Vagina (tissue), 2 donors: ENCODE results near the gene FAM171A1. TPM values are rescaled to one million over a fixed set of nuclear protein-coding genes. Genes with fewer than 3 reads are reported as not detected.
"Not testable (repeated sequence)": the region's sequence is repeated elsewhere in the genome, so short reads cannot be mapped to it uniquely, and the experiment has no call there.

ENCODE experiments used
- DNase-seq, 2 donors: peaks; one replicate each; pipeline ENCODE4 v3.0.0-alpha.2; 2017; ENCODE audit errors: extremely low spot score in 2 of 2
- H3K27ac ChIP-seq: fragments of 200-600 bp; sonication (generic); one replicate; pipeline ENCODE4 v1.5.1; 2019
- H3K27me3 ChIP-seq: fragments of 200-600 bp; sonication (generic); one replicate; pipeline ENCODE4 v1.5.1; 2019
- H3K36me3 ChIP-seq, 2 donors: fragments of 200-600 bp; sonication (generic); one replicate each; pipeline ENCODE4 v1.5.1; 2017 to 2019
- H3K4me1 ChIP-seq: fragments of 200-600 bp; sonication (generic); one replicate; pipeline ENCODE4 v1.5.1; 2019
- H3K4me3 ChIP-seq, 2 donors: fragments of 200-600 bp; sonication (generic); 1 replicate in 1 of 2; 2 replicates in 1 of 2; pipeline ENCODE4 v1.5.1; 2016 to 2019
- H3K9me3 ChIP-seq: fragments of 200-600 bp; sonication (generic); one replicate; pipeline ENCODE4 v1.5.1; 2019
- CTCF ChIP-seq, 3 experiments: fragments of 450-650 bp in 2 of 3; fragments of 200-600 bp in 1 of 3; sonication (generic) in 1 of 3; IDR thresholded peaks; one replicate each; pipeline ENCODE4 v1.5.1; 2017 to 2019; ENCODE audit warnings: antibody characterized with exemption in 3 of 3, mild to moderate bottlenecking in 2 of 3, moderate library complexity in 2 of 3
- POLR2A ChIP-seq, 2 donors: fragments of 450-650 bp; IDR thresholded peaks; one replicate each; pipeline ENCODE4 v1.6.1; 2017; ENCODE audit warnings: antibody characterized with exemption in 2 of 2, mild to moderate bottlenecking in 2 of 2, moderate library complexity in 2 of 2
- POLR2AphosphoS5 ChIP-seq, 2 donors: sonication (generic); formaldehyde crosslinking; IDR thresholded peaks; one replicate each; pipeline ENCODE4 v1.9.0; 2017; ENCODE audit warnings: antibody characterized with exemption in 2 of 2, mild to moderate bottlenecking in 2 of 2, low read depth in 1 of 2; ENCODE audit not compliant: insufficient read depth in 1 of 2
- intact Hi-C: fragments of 100-400 bp; cut with DNase I; formaldehyde crosslinking; loops from one replicate; pipeline ENCODE4 v1.15.1; 2023
- total RNA-seq: library from RNA; depleted of rRNA; stranded (reverse); fragments of >200 nt; gene quantifications from one replicate; pipeline ENCODE4 v1.2.3, GENCODE V29; 2016

The FAM171A1 gene
- total RNA-seq, 1 donor from 2014 or later: 8.6 TPM

GRCh38 chr10:15336211-15336610 is 34.9 kb downstream of the FAM171A1 start:
- intact Hi-C loops: no loop called here
- H3K4me1 ChIP-seq: no peaks in the 10 kb centered on the region
- H3K4me3 ChIP-seq: no peak overlapping the region

GRCh38 chr10:15335508-15335907 is 35.6 kb downstream of the FAM171A1 start:
- H3K4me3 ChIP-seq: no peak overlapping the region
- no peaks in the 10 kb centered on the region for H3K9me3 ChIP-seq
- no peak for DNase-seq
- no peak overlapping the region for H3K27ac ChIP-seq
- no peaks in the 10 kb centered on the region for H3K27me3 ChIP-seq
- no peaks in the 10 kb centered on the region for H3K4me1 ChIP-seq
- TF ChIP-seq CTCF (IDR thresholded peaks at IDR 0.05) (no peak), POLR2A (IDR thresholded peaks at IDR 0.05) (no peak), POLR2AphosphoS5 (IDR thresholded peaks at IDR 0.05; ENCODE audit: insufficient read depth in 1 of 2, low read depth in 1 of 2) (no peak)
- intact Hi-C loops: no loop called here
- no peaks in the 10 kb centered on the region for H3K36me3 ChIP-seq

More at GRCh38 chr10:15336211-15336610, 34.9 kb downstream of the FAM171A1 start:
- Histone ChIP-seq H3K27me3 (no peaks in the 10 kb centered on the region), H3K36me3 (no peaks in the 10 kb centered on the region), H3K27ac (no peak overlapping the region), H3K9me3 (no peaks in the 10 kb centered on the region)
- TF ChIP-seq POLR2A (IDR thresholded peaks at IDR 0.05) (no peak), POLR2AphosphoS5 (IDR thresholded peaks at IDR 0.05; ENCODE audit: insufficient read depth in 1 of 2, low read depth in 1 of 2) (no peak), CTCF (IDR thresholded peaks at IDR 0.05) (no peak)
- no peak for DNase-seq

DNA sequence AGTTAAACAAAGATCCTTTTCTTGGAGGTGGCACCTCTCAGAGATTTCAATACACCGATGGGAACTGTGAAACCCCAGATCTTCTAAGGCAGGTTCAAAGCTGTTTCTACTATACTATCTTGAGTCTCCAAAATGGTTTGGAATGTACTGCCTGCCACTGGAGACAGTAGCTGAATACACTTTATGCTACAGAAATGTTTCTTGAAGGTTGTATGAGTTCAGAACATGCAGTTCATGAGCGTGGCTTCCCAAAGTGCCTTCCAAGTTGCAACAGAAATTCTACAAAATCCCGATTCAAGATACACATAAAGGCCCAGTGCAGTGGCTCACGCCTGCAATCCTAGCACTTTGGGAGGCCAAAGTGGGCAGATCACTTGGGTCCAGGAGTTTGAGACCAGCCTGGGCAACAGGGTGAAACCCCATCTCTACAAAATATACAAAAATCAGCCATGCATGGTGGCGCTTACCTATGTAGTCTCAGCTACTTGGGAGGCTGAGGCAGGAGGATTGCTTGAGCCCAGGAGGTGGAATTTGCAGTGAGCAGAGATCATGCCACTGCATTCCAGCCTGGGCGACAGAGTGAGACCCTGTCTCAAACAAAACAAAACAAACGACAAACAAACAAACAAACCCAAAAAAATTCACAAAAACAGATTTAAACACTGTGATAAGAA is 36.3 kb downstream of the FAM171A1 start:
- H3K36me3 ChIP-seq: no peaks in the 10 kb centered on the region
- no peaks in the 10 kb centered on the region for H3K4me1 ChIP-seq
- no peak for DNase-seq
- no peaks in the 10 kb centered on the region for H3K9me3 ChIP-seq
- intact Hi-C loops: no loop called here
- no peak overlapping the region for H3K27ac ChIP-seq
- no peaks in the 10 kb centered on the region for H3K27me3 ChIP-seq
- no peak overlapping the region for H3K4me3 ChIP-seq
- no peak for TF ChIP-seq POLR2AphosphoS5 (IDR thresholded peaks at IDR 0.05; ENCODE audit: insufficient read depth in 1 of 2, low read depth in 1 of 2)
- no peak for TF ChIP-seq CTCF (IDR thresholded peaks at IDR 0.05)
- TF ChIP-seq POLR2A (IDR thresholded peaks at IDR 0.05): no peak

DNA sequence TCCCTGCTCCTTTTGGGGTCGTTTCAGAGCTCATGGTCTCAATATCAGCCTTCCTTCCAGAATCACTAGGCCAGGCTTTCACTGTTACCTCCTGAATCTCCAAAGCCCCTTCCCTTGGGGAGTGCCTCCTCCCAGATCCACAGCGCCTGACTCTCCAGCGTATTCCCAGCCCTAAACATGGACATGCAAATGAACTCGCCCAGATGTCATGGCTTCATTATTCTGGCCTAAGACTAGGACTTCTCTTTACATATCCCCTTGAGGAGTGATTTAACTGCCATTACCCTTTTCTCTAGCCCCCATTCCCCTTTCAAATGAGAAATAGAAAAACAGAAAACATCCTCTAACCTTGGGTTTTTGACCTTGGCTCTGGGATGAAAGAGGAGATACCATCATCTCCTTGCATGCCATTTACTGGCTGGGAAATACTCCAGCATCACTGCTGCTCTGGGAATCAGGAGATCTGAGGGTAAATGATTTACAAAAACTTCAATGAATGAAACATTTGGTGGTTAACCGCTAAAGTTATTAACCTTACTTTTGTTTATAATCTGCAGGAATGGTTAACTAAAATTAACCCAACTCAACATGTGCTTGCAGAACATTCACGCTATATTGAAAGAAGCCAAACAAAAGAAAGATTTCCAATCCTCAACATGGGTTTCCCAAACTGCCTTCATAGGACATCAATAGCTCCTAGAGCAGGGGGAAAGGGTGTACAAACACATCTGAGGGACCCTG is 37.0 kb downstream of the FAM171A1 start:
- intact Hi-C loops: no loop called here
- no peak for DNase-seq
- TF ChIP-seq POLR2A (IDR thresholded peaks at IDR 0.05) (no peak), POLR2AphosphoS5 (IDR thresholded peaks at IDR 0.05; ENCODE audit: insufficient read depth in 1 of 2, low read depth in 1 of 2) (no peak), CTCF (IDR thresholded peaks at IDR 0.05) (no peak)
- Histone ChIP-seq H3K4me1 (no peaks in the 10 kb centered on the region), H3K27ac (no peak overlapping the region), H3K4me3 (no peak overlapping the region), H3K36me3 (no peaks in the 10 kb centered on the region), H3K27me3 (no peaks in the 10 kb centered on the region), H3K9me3 (no peaks in the 10 kb centered on the region)

DNA sequence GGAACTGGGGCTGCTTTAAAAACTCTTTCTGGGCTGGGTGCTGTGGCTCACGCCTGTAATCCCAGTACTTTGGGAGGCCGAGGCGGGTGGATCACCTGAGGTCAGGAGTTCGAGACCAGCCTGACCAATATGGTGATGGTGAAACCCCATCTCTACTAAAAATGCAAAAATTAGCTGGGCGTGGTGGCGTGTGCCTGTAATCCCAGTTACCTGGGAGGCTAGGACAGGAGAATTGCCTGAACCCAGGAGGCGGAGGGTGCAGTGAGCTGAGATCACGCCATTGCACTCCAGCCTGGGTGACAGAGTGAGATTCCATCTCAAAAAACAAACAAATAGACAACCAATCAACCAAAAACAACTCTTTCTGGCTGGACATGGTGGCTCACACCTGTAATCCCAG is 37.9 kb downstream of the FAM171A1 start:
- DNase-seq: not testable (repeated sequence)

More for the DNA sequence above, 37.9 kb downstream of the FAM171A1 start:
- H3K9me3 ChIP-seq, H3K36me3 ChIP-seq, H3K27me3 ChIP-seq, H3K27ac ChIP-seq, H3K4me3 ChIP-seq, intact Hi-C loops, H3K4me1 ChIP-seq: not testable (repeated sequence)
